GM23338 (cell line): ENCODE measurements around the gene ZKSCAN8. TPM values are rescaled to one million over a fixed set of nuclear protein-coding genes. Genes with fewer than 3 reads are reported as not detected.

Experiments used
- ATAC-seq: fragments of 200-7000 bp; cut with Tn5 transposase; 3 replicates; pipeline ENCODE4 v1.9.1; 2020
- DNase-seq: peaks from one replicate; pipeline ENCODE4 v3.0.0-alpha.2; 2015; ENCODE audit warnings: low spot score
- H2AFZ ChIP-seq: fragments of 200-600 bp; sonication (generic); 2 replicates; pipeline ENCODE4 v1.8.0; 2016; ENCODE audit warnings: antibody characterized with exemption, mild to moderate bottlenecking, moderate library complexity
- H3F3A ChIP-seq: fragments of 200-600 bp; sonication (generic); replicated peaks from 2 replicates; pipeline ENCODE4 v1.8.0; 2017; ENCODE audit warnings: antibody characterized with exemption, mixed run types, low read depth
- H3K27ac ChIP-seq: fragments of 200-600 bp; sonication (generic); 2 replicates; pipeline ENCODE4 v1.6.1; 2016; ENCODE audit warnings: low read depth
- H3K27me3 ChIP-seq: fragments of 200-600 bp; sonication (generic); 2 replicates; pipeline ENCODE4 v1.8.0; 2016; ENCODE audit warnings: mild to moderate bottlenecking, mixed run types, moderate library complexity; ENCODE audit not compliant: insufficient read depth
- H3K36me3 ChIP-seq: fragments of 200-600 bp; sonication (generic); 2 replicates; pipeline ENCODE4 v1.8.0; 2016; ENCODE audit warnings: mild to moderate bottlenecking; ENCODE audit not compliant: insufficient read depth
- H3K4me1 ChIP-seq: fragments of 200-600 bp; sonication (generic); 2 replicates; pipeline ENCODE4 v1.8.0; 2016; ENCODE audit warnings: mild to moderate bottlenecking, moderate library complexity; ENCODE audit not compliant: insufficient read depth
- H3K4me2 ChIP-seq: fragments of 200-600 bp; sonication (generic); 2 replicates; pipeline ENCODE4 v1.7.1; 2017; ENCODE audit warnings: mixed run types
- H3K4me3 ChIP-seq: fragments of 200-600 bp; sonication (generic); 2 replicates; pipeline ENCODE4 v1.6.1; 2016; ENCODE audit warnings: mixed run types
- H3K79me2 ChIP-seq: fragments of 200-600 bp; sonication (generic); replicated peaks from 2 replicates; pipeline ENCODE4 v1.8.0; 2017; ENCODE audit warnings: mild to moderate bottlenecking; ENCODE audit not compliant: insufficient read depth
- H3K9me2 ChIP-seq: fragments of 200-600 bp; sonication (generic); 2 replicates; pipeline ENCODE4 v1.8.0; 2017; ENCODE audit not compliant: insufficient read depth
- H4K20me1 ChIP-seq: fragments of 200-600 bp; sonication (generic); replicated peaks from 2 replicates; pipeline ENCODE4 v1.8.0; 2017; ENCODE audit warnings: mild to moderate bottlenecking; ENCODE audit not compliant: insufficient read depth
- H3K27ac Mint-ChIP-seq: 2 replicates; pipeline ENCODE4 v1.8.0; 2020; ENCODE audit warnings: inconsistent platforms, mild to moderate bottlenecking, moderate library complexity, mixed read lengths
- H3K27me3 Mint-ChIP-seq: 3 replicates; pipeline ENCODE4 v1.8.0; 2022; ENCODE audit warnings: low read depth, mild to moderate bottlenecking, moderate library complexity, mixed read lengths, inconsistent platforms; ENCODE audit not compliant: insufficient read depth, poor library complexity
- H3K36me3 Mint-ChIP-seq: 3 replicates; pipeline ENCODE4 v1.8.0; 2021; ENCODE audit warnings: low read depth, mild to moderate bottlenecking, inconsistent platforms, moderate library complexity, mixed read lengths
- H3K4me1 Mint-ChIP-seq: 3 replicates; pipeline ENCODE4 v1.8.0; 2020; ENCODE audit warnings: mild to moderate bottlenecking, inconsistent platforms, mixed read lengths
- H3K4me3 Mint-ChIP-seq: 3 replicates; pipeline ENCODE4 v1.8.0; 2021; ENCODE audit warnings: moderate library complexity, mild to moderate bottlenecking, inconsistent platforms, mixed read lengths
- H3K9me3 Mint-ChIP-seq: 3 replicates; pipeline ENCODE4 v1.8.0; 2020; ENCODE audit warnings: moderate library complexity, mild to moderate bottlenecking, inconsistent platforms, mixed read lengths
- EZH2phosphoT487 ChIP-seq: fragments of 200-600 bp; sonication (generic); IDR thresholded peaks from one replicate; pipeline ENCODE4 v1.8.1; 2018; ENCODE audit warnings: antibody characterized with exemption; ENCODE audit not compliant: unreplicated experiment
- JUNB ChIP-seq: IDR thresholded peaks from one replicate; pipeline ENCODE4 v1.6.1; 2016; ENCODE audit warnings: antibody characterized with exemption; ENCODE audit not compliant: unreplicated experiment
- POLR2AphosphoS5 ChIP-seq: IDR thresholded peaks from 2 replicates; pipeline ENCODE4 v1.6.1; 2016; ENCODE audit warnings: antibody characterized with exemption, low read depth
- REST ChIP-seq: IDR thresholded peaks from one replicate; pipeline ENCODE4 v1.6.1; 2018; ENCODE audit warnings: antibody characterized with exemption; ENCODE audit not compliant: unreplicated experiment
- ZNF331 ChIP-seq: fragments of 250-450 bp; sonication (Bioruptor Pico); IDR thresholded peaks from 2 replicates; pipeline ENCODE4 v1.5.0; 2020; ENCODE audit warnings: low read depth, mild to moderate bottlenecking, moderate library complexity
- polyA plus RNA-seq: library from polyadenylated mRNA; unstranded; fragments of >200 nt; fragmentation: Nextera tagmentation; extraction: Ambion mirVana; gene quantifications from 2 replicates; pipeline ENCODE4 v1.2.1, GENCODE V29; 2016
- total RNA-seq: library from RNA; depleted of rRNA; stranded (reverse); fragments of >200 nt; shearing (Covaris generic); gene quantifications from 2 replicates; pipeline ENCODE4 v1.2.3, GENCODE V29; 2014
- TF ChIP-seq, protein P1 (sequence below): fragments of 250-450 bp; sonication (Bioruptor Pico); IDR thresholded peaks from 2 replicates; pipeline ENCODE4 v1.5.0; 2020; ENCODE audit warnings: mild to moderate bottlenecking, moderate library complexity
- TF ChIP-seq, protein P2 (sequence below): IDR thresholded peaks from 2 replicates; pipeline ENCODE4 v1.6.1; 2016; ENCODE audit warnings: antibody characterized with exemption

ZKSCAN8 gene
- total and polyA plus RNA-seq, 2 experiments from 2014 or later, result 4.2 to 22.6 TPM

DNA sequence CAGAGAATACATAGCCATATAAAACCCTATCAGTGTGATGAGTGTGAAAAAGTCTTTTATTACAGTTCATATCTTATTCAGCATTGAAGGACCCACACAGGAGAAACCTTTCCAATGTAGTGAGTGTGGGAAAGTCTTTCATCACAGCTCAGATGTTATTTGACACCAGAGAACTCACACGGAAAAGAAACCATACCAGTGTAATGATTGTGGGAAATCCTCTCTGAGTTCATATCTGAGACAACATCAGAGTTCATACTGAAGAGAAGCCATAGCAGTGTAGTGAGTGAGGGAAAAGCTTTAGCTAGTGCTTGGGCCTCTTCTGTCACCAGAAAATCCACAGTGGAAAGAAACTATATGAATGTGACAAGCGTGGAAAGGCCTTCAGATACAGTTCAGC is 25.9 kb upstream of the ZKSCAN8 start:
- Histone ChIP-seq H3K27ac (no peak overlapping the region), H3K36me3 (no peaks in the 10 kb centered on the region), H3K9me2 (no peaks in the 10 kb centered on the region), H3K27me3 (peaks cover 15% of the 10 kb centered on the region; the same call in 1 of the 2 replicates), H3K4me3 (no peak overlapping the region), H3K4me1 (no peaks in the 10 kb centered on the region), H2AFZ (no peak overlapping the region), H3K79me2 (no peaks in the 10 kb centered on the region), H3K4me2 (no peak overlapping the region), H4K20me1 (no peaks in the 10 kb centered on the region), H3F3A (no peaks in the 10 kb centered on the region)
- no peak for DNase-seq
- Mint-ChIP-seq H3K27me3 (peaks cover 1% of the 10 kb centered on the region), H3K27ac (no peak overlapping the region), H3K9me3 (no peaks in the 10 kb centered on the region; the same call in 2 of the 3 replicates), H3K4me1 (no peaks in the 10 kb centered on the region), H3K4me3 (no peak overlapping the region), H3K36me3 (no peaks in the 10 kb centered on the region)
- no peak for TF ChIP-seq REST
- TF ChIP-seq, protein P1, sequence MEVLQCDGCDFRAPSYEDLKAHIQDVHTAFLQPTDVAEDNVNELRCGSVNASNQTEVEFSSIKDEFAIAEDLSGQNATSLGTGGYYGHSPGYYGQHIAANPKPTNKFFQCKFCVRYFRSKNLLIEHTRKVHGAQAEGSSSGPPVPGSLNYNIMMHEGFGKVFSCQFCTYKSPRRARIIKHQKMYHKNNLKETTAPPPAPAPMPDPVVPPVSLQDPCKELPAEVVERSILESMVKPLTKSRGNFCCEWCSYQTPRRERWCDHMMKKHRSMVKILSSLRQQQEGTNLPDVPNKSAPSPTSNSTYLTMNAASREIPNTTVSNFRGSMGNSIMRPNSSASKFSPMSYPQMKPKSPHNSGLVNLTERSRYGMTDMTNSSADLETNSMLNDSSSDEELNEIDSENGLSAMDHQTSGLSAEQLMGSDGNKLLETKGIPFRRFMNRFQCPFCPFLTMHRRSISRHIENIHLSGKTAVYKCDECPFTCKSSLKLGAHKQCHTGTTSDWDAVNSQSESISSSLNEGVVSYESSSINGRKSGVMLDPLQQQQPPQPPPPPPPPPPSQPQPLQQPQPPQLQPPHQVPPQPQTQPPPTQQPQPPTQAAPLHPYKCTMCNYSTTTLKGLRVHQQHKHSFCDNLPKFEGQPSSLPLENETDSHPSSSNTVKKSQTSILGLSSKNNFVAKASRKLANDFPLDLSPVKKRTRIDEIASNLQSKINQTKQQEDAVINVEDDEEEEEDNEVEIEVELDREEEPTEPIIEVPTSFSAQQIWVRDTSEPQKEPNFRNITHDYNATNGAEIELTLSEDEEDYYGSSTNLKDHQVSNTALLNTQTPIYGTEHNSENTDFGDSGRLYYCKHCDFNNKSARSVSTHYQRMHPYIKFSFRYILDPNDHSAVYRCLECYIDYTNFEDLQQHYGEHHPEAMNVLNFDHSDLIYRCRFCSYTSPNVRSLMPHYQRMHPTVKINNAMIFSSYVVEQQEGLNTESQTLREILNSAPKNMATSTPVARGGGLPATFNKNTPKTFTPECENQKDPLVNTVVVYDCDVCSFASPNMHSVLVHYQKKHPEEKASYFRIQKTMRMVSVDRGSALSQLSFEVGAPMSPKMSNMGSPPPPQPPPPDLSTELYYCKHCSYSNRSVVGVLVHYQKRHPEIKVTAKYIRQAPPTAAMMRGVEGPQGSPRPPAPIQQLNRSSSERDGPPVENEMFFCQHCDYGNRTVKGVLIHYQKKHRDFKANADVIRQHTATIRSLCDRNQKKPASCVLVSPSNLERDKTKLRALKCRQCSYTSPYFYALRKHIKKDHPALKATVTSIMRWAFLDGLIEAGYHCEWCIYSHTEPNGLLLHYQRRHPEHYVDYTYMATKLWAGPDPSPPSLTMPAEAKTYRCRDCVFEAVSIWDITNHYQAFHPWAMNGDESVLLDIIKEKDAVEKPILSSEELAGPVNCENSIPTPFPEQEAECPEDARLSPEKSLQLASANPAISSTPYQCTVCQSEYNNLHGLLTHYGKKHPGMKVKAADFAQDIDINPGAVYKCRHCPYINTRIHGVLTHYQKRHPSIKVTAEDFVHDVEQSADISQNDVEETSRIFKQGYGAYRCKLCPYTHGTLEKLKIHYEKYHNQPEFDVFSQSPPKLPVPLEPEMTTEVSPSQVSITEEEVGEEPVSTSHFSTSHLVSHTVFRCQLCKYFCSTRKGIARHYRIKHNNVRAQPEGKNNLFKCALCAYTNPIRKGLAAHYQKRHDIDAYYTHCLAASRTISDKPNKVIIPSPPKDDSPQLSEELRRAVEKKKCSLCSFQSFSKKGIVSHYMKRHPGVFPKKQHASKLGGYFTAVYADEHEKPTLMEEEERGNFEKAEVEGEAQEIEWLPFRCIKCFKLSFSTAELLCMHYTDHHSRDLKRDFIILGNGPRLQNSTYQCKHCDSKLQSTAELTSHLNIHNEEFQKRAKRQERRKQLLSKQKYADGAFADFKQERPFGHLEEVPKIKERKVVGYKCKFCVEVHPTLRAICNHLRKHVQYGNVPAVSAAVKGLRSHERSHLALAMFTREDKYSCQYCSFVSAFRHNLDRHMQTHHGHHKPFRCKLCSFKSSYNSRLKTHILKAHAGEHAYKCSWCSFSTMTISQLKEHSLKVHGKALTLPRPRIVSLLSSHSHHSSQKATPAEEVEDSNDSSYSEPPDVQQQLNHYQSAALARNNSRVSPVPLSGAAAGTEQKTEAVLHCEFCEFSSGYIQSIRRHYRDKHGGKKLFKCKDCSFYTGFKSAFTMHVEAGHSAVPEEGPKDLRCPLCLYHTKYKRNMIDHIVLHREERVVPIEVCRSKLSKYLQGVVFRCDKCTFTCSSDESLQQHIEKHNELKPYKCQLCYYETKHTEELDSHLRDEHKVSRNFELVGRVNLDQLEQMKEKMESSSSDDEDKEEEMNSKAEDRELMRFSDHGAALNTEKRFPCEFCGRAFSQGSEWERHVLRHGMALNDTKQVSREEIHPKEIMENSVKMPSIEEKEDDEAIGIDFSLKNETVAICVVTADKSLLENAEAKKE (CRISPR knock-in tag), result no peak
- no peak for TF ChIP-seq EZH2phosphoT487
- TF ChIP-seq, protein P2, sequence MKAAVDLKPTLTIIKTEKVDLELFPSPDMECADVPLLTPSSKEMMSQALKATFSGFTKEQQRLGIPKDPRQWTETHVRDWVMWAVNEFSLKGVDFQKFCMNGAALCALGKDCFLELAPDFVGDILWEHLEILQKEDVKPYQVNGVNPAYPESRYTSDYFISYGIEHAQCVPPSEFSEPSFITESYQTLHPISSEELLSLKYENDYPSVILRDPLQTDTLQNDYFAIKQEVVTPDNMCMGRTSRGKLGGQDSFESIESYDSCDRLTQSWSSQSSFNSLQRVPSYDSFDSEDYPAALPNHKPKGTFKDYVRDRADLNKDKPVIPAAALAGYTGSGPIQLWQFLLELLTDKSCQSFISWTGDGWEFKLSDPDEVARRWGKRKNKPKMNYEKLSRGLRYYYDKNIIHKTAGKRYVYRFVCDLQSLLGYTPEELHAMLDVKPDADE, result no peak
- no peak for TF ChIP-seq ZNF331 (CRISPR knock-in tag)
- no peak for TF ChIP-seq JUNB
- TF ChIP-seq POLR2AphosphoS5, result no peak
- no peak for ATAC-seq
